Activated T-cell treated with anti-CD3 and anti-CD28 coated beads for 1 hour (primary cell): ENCODE results near the gene RACK1.
A peak's percentile ranks its signal among the peaks of the same experiment; 100 is the strongest.

Experiments used
- DNase-seq: peaks from one replicate; pipeline ENCODE4 v3.0.0-alpha.2; 2020; ENCODE audit warnings: low read depth

The RACK1 gene

GRCh38 chr5:181195249-181195761, 48.4 kb downstream of the RACK1 start:
- no peak for DNase-seq

- no peak for DNase-seq
Measured at GRCh38 chr5:181194489-181195248, 49.0 kb downstream of the RACK1 start.

GRCh38 chr5:181193656-181194055, 50.0 kb downstream of the RACK1 start:
- DNase-seq, result no peak

- DNase-seq, result no peak
Measured at GRCh38 chr5:181192337-181193046, 51.2 kb downstream of the RACK1 start.

GRCh38 chr5:181191526-181192336, 52.0 kb downstream of the RACK1 start:
- DNase-seq, result peak; percentile 94

GRCh38 chr5:181190711-181191525, 52.8 kb downstream of the RACK1 start:
- no peak for DNase-seq

- DNase-seq, result no peak
Measured at GRCh38 chr5:181189962-181190710, 53.6 kb downstream of the RACK1 start.

- no peak for DNase-seq
Measured at GRCh38 chr5:181189363-181189961, 54.2 kb downstream of the RACK1 start.

GRCh38 chr5:181188700-181189362, 54.9 kb downstream of the RACK1 start:
- peak; percentile 77 for DNase-seq

- no peak for DNase-seq
Measured at GRCh38 chr5:181187500-181188213, 56.0 kb downstream of the RACK1 start.

GRCh38 chr5:181186986-181187499, 56.7 kb downstream of the RACK1 start:
- DNase-seq, result no peak
